C1 segment of cervical spinal cord (tissue), 14 donors: ENCODE data around the gene PAQR6.
"Not testable (repeated sequence)": the region's sequence is repeated elsewhere in the genome, so short reads cannot be mapped to it uniquely, and the experiment has no call there.

Experiments used
- DNase-seq, 14 donors: peaks; one replicate each; lab custom pipeline; 2025; lab: John Stamatoyannopoulos, UW

PAQR6 gene

GRCh38 chr1:156232201-156232894 is 15.5 kb downstream of the PAQR6 start:
- DNase-seq, result no peak

GRCh38 chr1:156230473-156230837 is 17.4 kb downstream of the PAQR6 start:
- DNase-seq, result no peak

- DNase-seq, result peak in 1 of 14 donors; percentile 12
Observed at GRCh38 chr1:156229809-156230472, 17.9 kb downstream of the PAQR6 start.

GRCh38 chr1:156228501-156228900 is 19.4 kb downstream of the PAQR6 start:
- DNase-seq, result peak in 2 of 14 donors; percentile 22 to 36

- no peak for DNase-seq
Observed at GRCh38 chr1:156226782-156227181, 21.1 kb downstream of the PAQR6 start.

- DNase-seq, result no peak
Observed at GRCh38 chr1:156226116-156226538, 21.7 kb downstream of the PAQR6 start.

GRCh38 chr1:156225677-156226014 is 22.2 kb downstream of the PAQR6 start:
- no peak for DNase-seq

- no peak for DNase-seq
Observed at GRCh38 chr1:156221986-156222692, 25.7 kb downstream of the PAQR6 start.

GRCh38 chr1:156220226-156220625 is 27.6 kb downstream of the PAQR6 start:
- DNase-seq, result no peak

- DNase-seq, result no peak
Observed at GRCh38 chr1:156217871-156218270, 30.0 kb downstream of the PAQR6 start.

GRCh38 chr1:156216361-156217086 is 31.3 kb downstream of the PAQR6 start:
- not testable (repeated sequence) for DNase-seq

- peak in 2 of 14 donors; percentile 12 to 18 for DNase-seq
Observed at GRCh38 chr1:156214024-156214748, 33.7 kb downstream of the PAQR6 start.

- no peak for DNase-seq
Observed at GRCh38 chr1:156213644-156213966, 34.3 kb downstream of the PAQR6 start.

- DNase-seq, result peak; percentile 85 to 100 (median 98)
Observed at GRCh38 chr1:156212833-156213643, 34.8 kb downstream of the PAQR6 start, which contains the start of gene PMF1. PMF1 (plus strand) TSS chr1:156213007; CDS start chr1:156213016, 9 bp downstream.

- DNase-seq, result no peak
Observed at GRCh38 chr1:156212130-156212529, 35.7 kb downstream of the PAQR6 start.

- DNase-seq, result no peak
Observed at GRCh38 chr1:156211243-156211642, 36.6 kb downstream of the PAQR6 start.

- DNase-seq, result no peak
Observed at GRCh38 chr1:156204686-156205085, 43.2 kb downstream of the PAQR6 start.

- no peak for DNase-seq
Observed at GRCh38 chr1:156203331-156203730, 44.5 kb downstream of the PAQR6 start.

GRCh38 chr1:156200044-156200443 is 47.8 kb downstream of the PAQR6 start:
- no peak for DNase-seq

GRCh38 chr1:156198831-156199349 is 49.0 kb downstream of the PAQR6 start:
- DNase-seq, result no peak
